Femur (tissue), 1 donor: ENCODE results near the gene SLC6A3.
"Not testable (repeated sequence)": the region's sequence is repeated elsewhere in the genome, so short reads cannot be mapped to it uniquely, and the experiment has no call there.

Experiments used
- DNase-seq: peaks from one replicate; pipeline ENCODE4 v3.0.0-alpha.2; 2017

SLC6A3 gene

GRCh38 chr5:1439388-1440097 lies 5.7 kb downstream of the SLC6A3 start:
- no peak for DNase-seq

GRCh38 chr5:1438871-1439270 lies 6.4 kb downstream of the SLC6A3 start:
- no peak for DNase-seq

- DNase-seq, result no peak
Measured at GRCh38 chr5:1437876-1438559, 7.2 kb downstream of the SLC6A3 start.

GRCh38 chr5:1437226-1437829 lies 7.9 kb downstream of the SLC6A3 start:
- DNase-seq, result no peak

- no peak for DNase-seq
Measured at GRCh38 chr5:1436681-1437080, 8.6 kb downstream of the SLC6A3 start.

GRCh38 chr5:1436036-1436435 lies 9.2 kb downstream of the SLC6A3 start:
- no peak for DNase-seq

- no peak for DNase-seq
Measured at GRCh38 chr5:1435369-1435768, 9.9 kb downstream of the SLC6A3 start.

- DNase-seq, result no peak
Measured at GRCh38 chr5:1432296-1432695, 12.9 kb downstream of the SLC6A3 start.

GRCh38 chr5:1431896-1432295 lies 13.3 kb downstream of the SLC6A3 start:
- DNase-seq, result no peak

GRCh38 chr5:1431021-1431811 lies 14.0 kb downstream of the SLC6A3 start:
- no peak for DNase-seq

GRCh38 chr5:1430121-1430795 lies 15.0 kb downstream of the SLC6A3 start:
- DNase-seq, result no peak

GRCh38 chr5:1429496-1429895 lies 15.7 kb downstream of the SLC6A3 start:
- no peak for DNase-seq

- DNase-seq, result no peak
Measured at GRCh38 chr5:1429066-1429465, 16.2 kb downstream of the SLC6A3 start.

GRCh38 chr5:1428107-1428506 lies 17.1 kb downstream of the SLC6A3 start:
- DNase-seq, result no peak

GRCh38 chr5:1424716-1425115 lies 20.5 kb downstream of the SLC6A3 start:
- DNase-seq, result no peak

- DNase-seq, result no peak
Measured at GRCh38 chr5:1423901-1424603, 21.2 kb downstream of the SLC6A3 start.

- DNase-seq, result not testable (repeated sequence)
Measured at GRCh38 chr5:1422522-1422921, 22.7 kb downstream of the SLC6A3 start.

- DNase-seq, result no peak
Measured at GRCh38 chr5:1421521-1422341, 23.5 kb downstream of the SLC6A3 start.

GRCh38 chr5:1420211-1421195 lies 24.7 kb downstream of the SLC6A3 start:
- no peak for DNase-seq
